BJ (cell line): ENCODE results near the gene CCDC7. TPM values are rescaled to one million over a fixed set of nuclear protein-coding genes. Genes with fewer than 3 reads are reported as not detected.
"Not testable (repeated sequence)": the region's sequence is repeated elsewhere in the genome, so short reads cannot be mapped to it uniquely, and the experiment has no call there.

Experiments
- CTCF ChIA-PET: fragments of 350-600 bp; formaldehyde crosslinking; extraction: SDS; loops from one replicate; lab custom pipeline; 2021; ENCODE audit warnings: antibody characterized with exemption, inconsistent platforms; lab: Yijun Ruan, JAX
- POLR2A ChIA-PET: fragments of 300-600 bp; sonication (Branson Sonifier 250); formaldehyde crosslinking; extraction: SDS; loops from one replicate; lab custom pipeline; 2021; ENCODE audit warnings: antibody characterized with exemption; lab: Charles Lee
- DNase-seq: peaks from one replicate; pipeline ENCODE4 v3.0.0-alpha.2; 2011; ENCODE audit warnings: low read depth
- H3K27me3 ChIP-seq: 2 replicates; pipeline ENCODE4 v1.6.0; 2011; ENCODE audit warnings: low read length; ENCODE audit not compliant: control insufficient read depth, insufficient read depth
- H3K36me3 ChIP-seq: 2 replicates; pipeline ENCODE4 v1.5.1; 2011; ENCODE audit warnings: low read length; ENCODE audit not compliant: control insufficient read depth, insufficient read depth
- H3K4me3 ChIP-seq: 2 replicates; pipeline ENCODE4 v1.5.1; 2011; ENCODE audit warnings: low read depth, mild to moderate bottlenecking, control low read depth, low read length
- CTCF ChIP-seq: IDR thresholded peaks from 2 replicates; pipeline ENCODE4 v1.5.1; 2011; ENCODE audit warnings: low read depth, mild to moderate bottlenecking, control low read depth, inconsistent platforms, low read length, moderate library complexity; ENCODE audit not compliant: insufficient read depth
- polyA plus RNA-seq: library from polyadenylated mRNA; depleted of rRNA; stranded (reverse); fragments of >200 nt; gene quantifications from 2 replicates; pipeline ENCODE4 v1.2.3, GENCODE V29; 2011

The CCDC7 gene
- polyA plus RNA-seq, 1 experiment: 0.52 TPM

- no peak for TF ChIP-seq CTCF
- Histone ChIP-seq H3K27me3 (no peaks in the 10 kb centered on the region), H3K4me3 (no peak overlapping the region), H3K36me3 (no peaks in the 10 kb centered on the region)
- no peak for DNase-seq
- CTCF ChIA-PET: no interaction called here
- POLR2A ChIA-PET: no interaction called here
These were observed 92.3 kb downstream of the CCDC7 start for GRCh38 chr10:32538256-32538655.

GRCh38 chr10:32540691-32541470, 94.9 kb downstream of the CCDC7 start:
- ChIA-PET POLR2A (no interaction called here), CTCF (interaction anchor here (0.6 kb wide), 1 partner anchor 155 kb away, joined by 3 read pairs; no protein-coding TSS in a partner anchor)
- Histone ChIP-seq H3K27me3 (no peaks in the 10 kb centered on the region), H3K36me3 (no peaks in the 10 kb centered on the region), H3K4me3 (no peak overlapping the region)
- no peak for DNase-seq
- TF ChIP-seq CTCF: no peak

GRCh38 chr10:32548208-32548607, 102.3 kb downstream of the CCDC7 start:
- H3K27me3 ChIP-seq: no peaks in the 10 kb centered on the region
- DNase-seq: no peak
- ChIA-PET POLR2A (no interaction called here), CTCF (no interaction called here)
- H3K36me3 ChIP-seq: no peaks in the 10 kb centered on the region
- H3K4me3 ChIP-seq: no peak overlapping the region
- TF ChIP-seq CTCF: no peak

GRCh38 chr10:32556783-32557395, 110.9 kb downstream of the CCDC7 start:
- TF ChIP-seq CTCF: no peak

DNA sequence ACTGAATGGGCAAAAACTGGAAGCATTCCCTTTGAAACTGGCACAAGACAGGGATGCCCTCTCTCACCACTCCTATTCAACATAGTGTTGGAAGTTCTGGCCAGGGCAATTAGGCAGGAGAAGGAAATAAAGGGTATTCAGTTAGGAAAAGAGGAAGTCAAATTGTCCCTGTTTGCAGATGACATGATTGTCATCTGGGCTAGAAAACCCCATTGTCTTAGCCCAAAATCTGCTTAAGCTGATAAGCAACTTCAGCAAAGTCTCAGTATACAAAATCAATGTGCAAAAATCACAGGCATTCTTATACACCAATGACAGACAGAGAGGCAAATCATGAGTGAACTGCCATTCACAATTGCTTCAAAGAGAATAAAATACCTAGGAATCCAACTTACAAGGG, 116.8 kb downstream of the CCDC7 start:
- DNase-seq, H3K27me3 ChIP-seq, H3K4me3 ChIP-seq, H3K36me3 ChIP-seq, CTCF ChIA-PET, POLR2A ChIA-PET: not testable (repeated sequence)

More at GRCh38 chr10:32556783-32557395, 110.9 kb downstream of the CCDC7 start:
- CTCF ChIA-PET: no interaction called here
- POLR2A ChIA-PET: no interaction called here
- DNase-seq: no peak
- Histone ChIP-seq H3K27me3 (no peaks in the 10 kb centered on the region), H3K4me3 (no peak overlapping the region), H3K36me3 (no peaks in the 10 kb centered on the region)

DNA sequence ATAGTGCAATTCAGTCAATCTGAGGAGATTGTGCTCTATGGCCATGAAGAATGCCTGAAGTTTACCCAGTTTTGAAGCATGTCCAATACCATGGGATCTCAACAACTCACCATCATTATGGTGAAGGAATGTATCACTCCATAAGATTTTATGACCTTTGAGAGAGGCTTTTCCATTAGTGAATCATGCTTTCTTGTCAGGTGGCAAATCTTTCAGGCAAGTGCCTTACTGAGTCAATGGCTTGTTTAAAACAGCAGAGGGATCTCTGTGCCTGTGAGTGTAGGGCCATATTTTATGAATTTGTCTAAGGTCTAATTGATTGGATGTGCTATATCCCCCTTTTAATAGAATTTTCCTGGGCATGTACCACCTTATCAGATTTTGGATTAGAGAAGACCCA, 131.5 kb downstream of the CCDC7 start:
- ChIA-PET CTCF (no interaction called here), POLR2A (no interaction called here)
- Histone ChIP-seq H3K27me3 (no peaks in the 10 kb centered on the region), H3K4me3 (no peak overlapping the region), H3K36me3 (no peaks in the 10 kb centered on the region)
- DNase-seq: peak; percentile 4
- TF ChIP-seq CTCF: 0 out of 2 replicates have a peak, but pooled peaks have one; percentile 16
